Measurements from ENCODE around the gene HTT. TPM values are rescaled to one million over a fixed set of nuclear protein-coding genes. Genes with fewer than 3 reads are reported as not detected.

HTT gene
- total and polyA plus RNA-seq, 2 of the 13 experiments (the other 11 are each of a cell fraction or from before 2014, with no cell fraction given) = 17.5 to 19.5 TPM

DNA sequence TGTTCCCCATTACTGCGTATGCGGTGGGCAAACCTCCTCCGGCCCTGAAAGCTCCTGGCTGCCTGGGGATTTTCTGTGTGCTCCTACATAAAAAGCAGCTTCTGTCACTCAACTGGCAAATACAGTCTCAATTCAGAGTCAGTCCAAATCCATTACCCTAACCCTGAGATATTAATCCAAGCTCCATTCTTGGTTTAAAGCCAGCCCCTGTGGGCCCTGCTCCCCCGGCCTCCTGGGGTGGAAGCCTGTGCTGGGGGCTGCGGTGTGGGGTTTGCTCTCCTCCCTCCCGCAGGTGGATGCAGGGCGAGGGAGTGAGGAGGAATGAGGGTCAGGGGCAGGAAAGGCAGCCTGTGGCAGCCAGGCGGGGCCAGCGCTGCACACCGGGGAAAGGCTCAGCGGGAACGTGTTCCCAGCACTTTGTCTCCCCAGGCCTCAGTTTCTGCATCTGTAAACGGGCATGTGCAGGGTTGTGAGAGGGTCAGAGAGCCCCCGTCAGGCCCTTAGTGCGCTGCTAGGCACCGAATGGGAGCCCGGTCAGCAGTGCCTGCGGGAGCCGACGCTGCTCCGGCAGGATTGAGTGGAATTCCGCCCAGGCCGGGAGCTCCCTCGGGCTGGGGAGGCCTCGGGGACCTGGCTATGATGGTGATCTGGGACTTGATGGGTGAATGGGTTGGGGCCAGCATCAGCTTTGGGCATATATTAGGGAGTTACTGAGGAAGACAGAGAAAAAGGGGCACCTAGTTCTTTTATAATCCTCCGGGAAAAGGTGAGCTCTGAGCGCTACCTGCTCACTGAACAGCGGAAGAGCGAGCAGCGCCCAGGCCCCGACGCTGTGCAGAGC, 212.1 kb downstream of the HTT start (continued):
- TF ChIP-seq ZNF33A (CRISPR knock-in tag; IDR thresholded peaks at IDR 0.05; ENCODE audit: borderline replicate concordance) = no peak
- no peak for TF ChIP-seq ZFP36 (IDR thresholded peaks at IDR 0.05; ENCODE audit: borderline replicate concordance, low read depth, low read length, partially characterized antibody)
- TF ChIP-seq, protein P1, sequence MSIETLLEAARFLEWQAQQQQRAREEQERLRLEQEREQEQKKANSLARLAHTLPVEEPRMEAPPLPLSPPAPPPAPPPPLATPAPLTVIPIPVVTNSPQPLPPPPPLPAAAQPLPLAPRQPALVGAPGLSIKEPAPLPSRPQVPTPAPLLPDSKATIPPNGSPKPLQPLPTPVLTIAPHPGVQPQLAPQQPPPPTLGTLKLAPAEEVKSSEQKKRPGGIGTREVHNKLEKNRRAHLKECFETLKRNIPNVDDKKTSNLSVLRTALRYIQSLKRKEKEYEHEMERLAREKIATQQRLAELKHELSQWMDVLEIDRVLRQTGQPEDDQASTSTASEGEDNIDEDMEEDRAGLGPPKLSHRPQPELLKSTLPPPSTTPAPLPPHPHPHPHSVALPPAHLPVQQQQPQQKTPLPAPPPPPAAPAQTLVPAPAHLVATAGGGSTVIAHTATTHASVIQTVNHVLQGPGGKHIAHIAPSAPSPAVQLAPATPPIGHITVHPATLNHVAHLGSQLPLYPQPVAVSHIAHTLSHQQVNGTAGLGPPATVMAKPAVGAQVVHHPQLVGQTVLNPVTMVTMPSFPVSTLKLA (IDR thresholded peaks at IDR 0.05) = no peak
- TF ChIP-seq ZNF660 (CRISPR knock-in tag; IDR thresholded peaks at IDR 0.05; ENCODE audit: borderline replicate concordance, low read depth) = no peak
- TF ChIP-seq PTBP1 (IDR thresholded peaks at IDR 0.05; ENCODE audit: low read depth, low read length, poor library complexity, severe bottlenecking) = no peak
- peak; percentile 53 for TF ChIP-seq ZFX (CRISPR knock-in tag; IDR thresholded peaks at IDR 0.05; ENCODE audit: low read depth)
- TF ChIP-seq KLF9 (CRISPR knock-in tag; IDR thresholded peaks at IDR 0.05; ENCODE audit: low read depth) = no peak
- TF ChIP-seq SP5 (CRISPR knock-in tag; IDR thresholded peaks at IDR 0.05; ENCODE audit: borderline replicate concordance, low read depth) = no peak
- TF ChIP-seq ZNF383 (CRISPR knock-in tag; IDR thresholded peaks at IDR 0.05; ENCODE audit: borderline replicate concordance) = no peak
- TF ChIP-seq HMGXB4 (CRISPR knock-in tag; IDR thresholded peaks at IDR 0.05; ENCODE audit: borderline replicate concordance in 1 of 2, low read depth in 1 of 2) = peak in 1 of 2 experiments; percentile 63; a peak in 2 of 4 replicates
- TF ChIP-seq KAT2B (IDR thresholded peaks at IDR 0.05; ENCODE audit: borderline replicate concordance, low read depth, low read length) = no peak
- no peak for TF ChIP-seq POLR2AphosphoS5 (IDR thresholded peaks at IDR 0.05; ENCODE audit: low read depth, low read length)
- TF ChIP-seq ATF2 (CRISPR knock-in tag; IDR thresholded peaks at IDR 0.05) = no peak
- no peak for TF ChIP-seq ZNF567 (CRISPR knock-in tag; IDR thresholded peaks at IDR 0.05; ENCODE audit: borderline replicate concordance)
- TF ChIP-seq MAZ (IDR thresholded peaks at IDR 0.05; ENCODE audit: borderline replicate concordance, low read depth, low read length) = no peak
- TF ChIP-seq MAZ (CRISPR knock-in tag; IDR thresholded peaks at IDR 0.05; ENCODE audit: low read depth) = no peak
- TF ChIP-seq ZSCAN12 (CRISPR knock-in tag; IDR thresholded peaks at IDR 0.05) = no peak
- no peak for TF ChIP-seq ZNF18 (CRISPR knock-in tag; IDR thresholded peaks at IDR 0.05; ENCODE audit: insufficient replicate concordance)
- no peak for TF ChIP-seq ZNF546 (CRISPR knock-in tag; conservative IDR thresholded peaks at IDR 0.05)
- no peak for TF ChIP-seq GZF1 (CRISPR knock-in tag; IDR thresholded peaks at IDR 0.05)
- TF ChIP-seq AKAP8 (CRISPR knock-in tag; IDR thresholded peaks at IDR 0.05) = no peak
- no peak for TF ChIP-seq HCFC1 (IDR thresholded peaks at IDR 0.05; ENCODE audit: low read depth, low read length)

All from HepG2 (cell line).